CD4-positive, alpha-beta T cell (primary cell): ENCODE results near the gene CCDC137. TPM values are rescaled to one million over a fixed set of nuclear protein-coding genes. Genes with fewer than 3 reads are reported as not detected.
A peak's percentile ranks its signal among the peaks of the same experiment; 100 is the strongest.

Experiments used
- ATAC-seq: fragments of 200-7000 bp; cut with Tn5 transposase; one replicate; pipeline ENCODE4 v1.10.0; 2022; ENCODE audit warnings: mild to moderate bottlenecking; ENCODE audit not compliant: poor library complexity
- CTCF ChIA-PET: fragments of 350-600 bp; sonication (Branson Sonifier 250); formaldehyde crosslinking; loops from one replicate; lab custom pipeline; 2021; ENCODE audit warnings: antibody characterized with exemption, inconsistent platforms; lab: Charles Lee
- POLR2A ChIA-PET: fragments of 350-600 bp; sonication (Branson Sonifier 250); formaldehyde crosslinking; loops from one replicate; lab custom pipeline; 2021; ENCODE audit warnings: antibody characterized with exemption, inconsistent platforms; lab: Charles Lee
- DNase-seq, 14 experiments: peaks; one replicate each; pipeline ENCODE4 v3.0.0-alpha.2; 2013 to 2020; ENCODE audit warnings: mixed read lengths in 2 of 14
- H3K27ac ChIP-seq, 2 donors: one replicate each; pipeline versions ENCODE4 v1.5.1 to v1.7.0; 2013; ENCODE audit warnings: low read length in 2 of 2, low read depth in 1 of 2, mild to moderate bottlenecking in 1 of 2
- H3K27me3 ChIP-seq, 2 experiments: 1 replicate in 1 of 2; 2 replicates in 1 of 2; pipeline versions ENCODE4 v1.6.1 to v1.7.0; 2013; ENCODE audit warnings: low read length in 2 of 2, control low read depth in 1 of 2, mild to moderate bottlenecking in 1 of 2, moderate library complexity in 1 of 2; ENCODE audit not compliant: insufficient read depth in 2 of 2, control insufficient read depth in 1 of 2
- H3K36me3 ChIP-seq: one replicate; pipeline ENCODE4 v1.6.1; 2013; ENCODE audit warnings: low read length, control low read depth; ENCODE audit not compliant: insufficient read depth
- H3K4me1 ChIP-seq: one replicate; pipeline ENCODE4 v1.6.1; 2013; ENCODE audit warnings: low read length, control low read depth; ENCODE audit not compliant: insufficient read depth
- H3K4me3 ChIP-seq: one replicate; pipeline ENCODE4 v1.5.1; 2013; ENCODE audit warnings: mild to moderate bottlenecking, low read length, moderate library complexity
- H3K9me3 ChIP-seq, 2 experiments: 1 replicate in 1 of 2; 2 replicates in 1 of 2; pipeline versions ENCODE4 v1.6.1 to v1.7.0; 2013; ENCODE audit warnings: low read length in 2 of 2, mild to moderate bottlenecking in 2 of 2, control low read depth in 1 of 2, moderate library complexity in 1 of 2; ENCODE audit not compliant: control insufficient read depth in 1 of 2, insufficient read depth in 1 of 2
- H3K27ac Mint-ChIP-seq: one replicate; pipeline ENCODE4 v1.8.0; 2020; ENCODE audit warnings: mixed read lengths
- H3K27me3 Mint-ChIP-seq: one replicate; pipeline ENCODE4 v1.8.0; 2021; ENCODE audit warnings: mixed read lengths
- H3K36me3 Mint-ChIP-seq: one replicate; pipeline ENCODE4 v1.8.0; 2021; ENCODE audit warnings: low read depth, mixed read lengths
- H3K4me1 Mint-ChIP-seq: one replicate; pipeline ENCODE4 v1.8.0; 2021; ENCODE audit warnings: low read depth, mixed read lengths
- H3K4me3 Mint-ChIP-seq: one replicate; pipeline ENCODE4 v1.8.0; 2020; ENCODE audit warnings: mild to moderate bottlenecking, mixed read lengths
- H3K9me3 Mint-ChIP-seq: one replicate; pipeline ENCODE4 v1.8.0; 2020; ENCODE audit warnings: mixed read lengths
- intact Hi-C, 2 experiments: fragments of 100-400 bp; cut with DNase I in 1 of 2; cut with micrococcal nuclease in 1 of 2; formaldehyde crosslinking; loops; one replicate each; pipeline versions ENCODE4 v1.15.1 to v1.9.0; 2023 to 2025; cut with DNase I, micrococcal nuclease
- total RNA-seq, 174 experiments: library from RNA in 2 of 174; stranded (reverse) in 2 of 174; gene quantifications; one replicate each; pipeline ENCODE4 v1.2.3 and lab custom pipeline; 2021 to 2026
- TF ChIP-seq, protein P1 (sequence below): fragments of 200-600 bp; IDR thresholded peaks from one replicate; pipeline ENCODE4 v1.8.0; 2022; ENCODE audit warnings: antibody characterized with exemption, mild to moderate bottlenecking

Gene CCDC137
- total RNA-seq, 2 experiments from 2014 or later = 20.8 to 21.7 TPM

DNA sequence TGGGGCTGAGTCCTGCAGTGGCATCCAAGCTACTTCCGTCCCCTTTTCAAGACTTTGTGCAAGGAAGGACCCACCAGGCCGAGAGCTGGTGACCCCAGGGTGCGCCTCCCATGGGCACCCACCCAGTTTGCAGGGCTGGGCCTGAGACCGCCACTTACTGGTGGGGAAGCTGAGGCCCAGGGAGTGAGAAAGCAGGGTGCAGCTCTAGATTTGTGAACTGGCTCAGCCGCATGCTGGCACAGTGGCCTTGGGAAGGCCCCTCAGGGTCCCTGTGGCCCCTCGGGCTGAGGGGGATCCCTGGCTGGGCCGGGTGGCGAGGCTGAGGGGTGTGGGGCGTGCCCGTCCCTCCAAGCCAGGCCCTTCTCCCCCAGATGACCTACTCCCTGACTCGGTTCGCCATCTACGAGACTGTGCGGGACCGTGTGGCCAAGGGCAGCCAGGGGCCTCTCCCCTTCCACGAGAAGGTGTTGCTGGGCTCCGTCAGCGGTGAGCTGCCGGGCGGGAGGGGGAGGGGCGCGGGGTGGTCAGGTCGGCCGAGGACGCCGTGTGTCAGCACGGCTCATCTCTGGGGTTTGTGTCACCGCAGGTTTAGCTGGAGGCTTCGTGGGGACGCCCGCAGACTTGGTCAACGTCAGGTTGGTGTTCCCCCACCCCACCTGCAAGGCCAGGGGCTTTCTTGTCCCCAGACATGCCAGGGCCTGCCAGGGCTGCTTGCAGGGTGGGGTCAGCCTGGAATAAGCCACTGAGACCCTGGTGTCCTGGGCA, 48.8 kb downstream of the CCDC137 start:
- no peak overlapping the region for H3K4me3 ChIP-seq
- H3K4me3 Mint-ChIP-seq = no peak overlapping the region
- ATAC-seq = no peak
- DNase-seq = peak in 2 of 14 experiments; percentile 32 to 37
- H3K9me3 ChIP-seq = no peaks in the 10 kb centered on the region
- no peaks in the 10 kb centered on the region for H3K27me3 ChIP-seq
- POLR2A ChIA-PET = no interaction called here
- H3K27me3 Mint-ChIP-seq = no peaks in the 10 kb centered on the region
- no peaks in the 10 kb centered on the region for H3K36me3 Mint-ChIP-seq
- H3K36me3 ChIP-seq = no peaks in the 10 kb centered on the region
- no peaks in the 10 kb centered on the region for H3K9me3 Mint-ChIP-seq
- no peak overlapping the region for H3K27ac ChIP-seq
- H3K4me1 ChIP-seq = peaks cover 26% of the 10 kb centered on the region
- CTCF ChIA-PET = no interaction called here
- TF ChIP-seq, protein P1, sequence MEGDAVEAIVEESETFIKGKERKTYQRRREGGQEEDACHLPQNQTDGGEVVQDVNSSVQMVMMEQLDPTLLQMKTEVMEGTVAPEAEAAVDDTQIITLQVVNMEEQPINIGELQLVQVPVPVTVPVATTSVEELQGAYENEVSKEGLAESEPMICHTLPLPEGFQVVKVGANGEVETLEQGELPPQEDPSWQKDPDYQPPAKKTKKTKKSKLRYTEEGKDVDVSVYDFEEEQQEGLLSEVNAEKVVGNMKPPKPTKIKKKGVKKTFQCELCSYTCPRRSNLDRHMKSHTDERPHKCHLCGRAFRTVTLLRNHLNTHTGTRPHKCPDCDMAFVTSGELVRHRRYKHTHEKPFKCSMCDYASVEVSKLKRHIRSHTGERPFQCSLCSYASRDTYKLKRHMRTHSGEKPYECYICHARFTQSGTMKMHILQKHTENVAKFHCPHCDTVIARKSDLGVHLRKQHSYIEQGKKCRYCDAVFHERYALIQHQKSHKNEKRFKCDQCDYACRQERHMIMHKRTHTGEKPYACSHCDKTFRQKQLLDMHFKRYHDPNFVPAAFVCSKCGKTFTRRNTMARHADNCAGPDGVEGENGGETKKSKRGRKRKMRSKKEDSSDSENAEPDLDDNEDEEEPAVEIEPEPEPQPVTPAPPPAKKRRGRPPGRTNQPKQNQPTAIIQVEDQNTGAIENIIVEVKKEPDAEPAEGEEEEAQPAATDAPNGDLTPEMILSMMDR = no peak
- peaks cover 18% of the 10 kb centered on the region for H3K4me1 Mint-ChIP-seq
- intact Hi-C loops = no loop called here
- no peak overlapping the region for H3K27ac Mint-ChIP-seq

DNA sequence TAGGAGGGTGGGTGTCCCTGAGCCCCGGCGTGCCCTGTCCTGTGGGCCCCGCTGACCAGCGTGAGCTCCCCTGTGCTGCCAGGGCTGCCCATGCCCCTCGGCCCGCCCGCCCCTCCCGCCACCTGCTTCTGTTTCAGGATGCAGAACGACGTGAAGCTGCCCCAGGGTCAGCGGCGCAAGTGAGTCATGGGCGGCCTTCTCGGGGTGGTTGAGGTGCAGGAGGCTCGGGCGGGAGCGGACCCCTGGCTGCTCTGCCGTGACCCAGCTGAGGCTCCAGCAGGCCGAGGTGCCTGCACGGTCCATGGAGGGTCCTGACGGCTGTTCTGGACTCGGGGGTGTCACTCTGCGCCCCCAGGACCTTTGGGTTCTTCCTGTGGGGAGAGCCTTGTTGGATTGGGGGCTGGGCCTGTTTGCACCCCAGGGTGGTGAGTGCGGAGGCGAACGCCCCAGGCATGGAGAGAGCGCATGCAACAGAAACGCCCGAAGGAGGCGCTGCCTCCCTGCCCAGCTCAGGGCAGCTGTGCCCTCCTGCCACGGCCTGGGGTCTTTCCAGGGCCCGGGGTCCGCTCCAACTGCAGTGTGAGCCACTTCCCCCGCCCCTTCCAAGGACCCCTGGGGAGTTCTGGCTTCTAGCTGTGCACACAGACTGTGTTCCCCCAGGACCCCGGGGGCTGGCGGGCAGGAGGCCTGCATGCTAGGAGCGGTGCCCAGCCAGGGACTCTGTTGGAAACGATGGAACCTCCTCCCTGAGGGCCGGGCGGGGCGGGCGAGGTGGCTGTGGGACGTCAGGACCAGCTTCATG, 49.5 kb downstream of the CCDC137 start:
- ChIA-PET POLR2A (no interaction called here), CTCF (no interaction called here)
- no peak overlapping the region for H3K27ac Mint-ChIP-seq
- no peaks in the 10 kb centered on the region for H3K27me3 Mint-ChIP-seq
- ATAC-seq (no peak), DNase-seq (peak in 2 of 14 experiments; percentile 29 to 35)
- intact Hi-C loops = no loop called here
- no peaks in the 10 kb centered on the region for H3K36me3 Mint-ChIP-seq
- Histone ChIP-seq H3K4me3 (no peak overlapping the region), H3K9me3 (no peaks in the 10 kb centered on the region), H3K27ac (no peak overlapping the region), H3K4me1 (peaks cover 19% of the 10 kb centered on the region), H3K27me3 (no peaks in the 10 kb centered on the region), H3K36me3 (no peaks in the 10 kb centered on the region)
- peaks cover 10% of the 10 kb centered on the region for H3K4me1 Mint-ChIP-seq
- H3K4me3 Mint-ChIP-seq = no peak overlapping the region
- TF ChIP-seq, protein P1 = no peak
- no peaks in the 10 kb centered on the region for H3K9me3 Mint-ChIP-seq

DNA sequence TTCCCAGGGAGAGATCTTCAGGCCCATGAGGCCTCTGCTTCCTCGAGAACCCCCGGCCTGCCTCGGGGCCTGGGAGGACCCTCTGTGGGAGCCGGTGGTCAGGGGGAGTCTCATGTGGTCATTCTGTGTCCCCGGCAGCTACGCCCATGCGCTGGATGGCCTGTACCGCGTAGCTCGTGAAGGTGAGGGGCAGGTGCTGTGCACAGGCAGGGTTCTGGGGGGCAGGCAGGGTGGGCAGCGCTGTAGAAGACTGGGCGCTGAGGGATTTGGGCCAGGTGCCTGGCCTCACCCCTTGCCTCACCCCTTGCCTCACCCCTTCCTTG, 50.1 kb downstream of the CCDC137 start:
- Mint-ChIP-seq H3K36me3 (no peaks in the 10 kb centered on the region), H3K27ac (no peak overlapping the region), H3K4me3 (no peak overlapping the region), H3K27me3 (no peaks in the 10 kb centered on the region), H3K4me1 (peaks cover 7% of the 10 kb centered on the region), H3K9me3 (no peaks in the 10 kb centered on the region)
- Histone ChIP-seq H3K4me3 (no peak overlapping the region), H3K4me1 (peaks cover 13% of the 10 kb centered on the region), H3K36me3 (no peaks in the 10 kb centered on the region), H3K27ac (no peak overlapping the region), H3K9me3 (no peaks in the 10 kb centered on the region), H3K27me3 (no peaks in the 10 kb centered on the region)
- DNase-seq (peak in 1 of 14 experiments; percentile 25), ATAC-seq (no peak)
- POLR2A ChIA-PET = no interaction called here
- TF ChIP-seq, protein P1 = no peak
- intact Hi-C loops = no loop called here
- CTCF ChIA-PET = no interaction called here
